ENCODE results near the gene PCSK9. TPM values are rescaled to one million over a fixed set of nuclear protein-coding genes. Genes with fewer than 3 reads are reported as not detected.

The PCSK9 gene
- total and polyA plus RNA-seq, 2 of the 13 experiments (the other 11 are each of a cell fraction or from before 2014, with no cell fraction given), result 33.3 to 80.5 TPM

- TF ChIP-seq IKZF5 (CRISPR knock-in tag; IDR thresholded peaks at IDR 0.05) (peak; percentile 78; the same call in 1 of the 2 replicates), KLF12 (CRISPR knock-in tag; IDR thresholded peaks at IDR 0.05; ENCODE audit: borderline replicate concordance) (peak; percentile 67; the same call in 1 of the 2 replicates), LCORL (IDR thresholded peaks at IDR 0.05) (no peak), LCORL (CRISPR knock-in tag; IDR thresholded peaks at IDR 0.05) (peak; percentile 92), SP1 (IDR thresholded peaks at IDR 0.05) (no peak), SP1 (CRISPR knock-in tag; IDR thresholded peaks at IDR 0.05) (no peak), ZNF766 (CRISPR knock-in tag; IDR thresholded peaks at IDR 0.05; ENCODE audit: borderline replicate concordance) (peak; percentile 85; the same call in 1 of the 2 replicates), SP140L (CRISPR knock-in tag; IDR thresholded peaks at IDR 0.05; ENCODE audit: borderline replicate concordance) (peak; percentile 73; the same call in 1 of the 2 replicates), NCOR1 (IDR thresholded peaks at IDR 0.05; ENCODE audit: borderline replicate concordance, low read length) (no peak), NFYC (CRISPR knock-in tag; IDR thresholded peaks at IDR 0.05) (peak; percentile 23; the same call in 1 of the 2 replicates), KDM6A (CRISPR knock-in tag; IDR thresholded peaks at IDR 0.05; ENCODE audit: low read depth) (0 out of 2 replicates have a peak, but pooled peaks have one; percentile 10), ZNF350 (CRISPR knock-in tag; IDR thresholded peaks at IDR 0.05; ENCODE audit: borderline replicate concordance, low read depth) (peak; percentile 74; the same call in 1 of the 2 replicates), TBX2 (CRISPR knock-in tag; IDR thresholded peaks at IDR 0.05; ENCODE audit: borderline replicate concordance) (peak; percentile 100), MIER2 (CRISPR knock-in tag; IDR thresholded peaks at IDR 0.05) (0 out of 2 replicates have a peak, but pooled peaks have one; percentile 16), KAT7 (CRISPR knock-in tag; IDR thresholded peaks at IDR 0.05; ENCODE audit: borderline replicate concordance) (peak; percentile 88), ZNF34 (CRISPR knock-in tag; IDR thresholded peaks at IDR 0.05; ENCODE audit: borderline replicate concordance) (no peak), PTBP1 (IDR thresholded peaks at IDR 0.05; ENCODE audit: low read depth, low read length, poor library complexity, severe bottlenecking) (no peak), THYN1 (CRISPR knock-in tag; IDR thresholded peaks at IDR 0.05; ENCODE audit: borderline replicate concordance, low read depth) (0 out of 2 replicates have a peak, but pooled peaks have one; percentile 73), ZNF318 (CRISPR knock-in tag; IDR thresholded peaks at IDR 0.05) (no peak)
- TF ChIP-seq, protein P1, sequence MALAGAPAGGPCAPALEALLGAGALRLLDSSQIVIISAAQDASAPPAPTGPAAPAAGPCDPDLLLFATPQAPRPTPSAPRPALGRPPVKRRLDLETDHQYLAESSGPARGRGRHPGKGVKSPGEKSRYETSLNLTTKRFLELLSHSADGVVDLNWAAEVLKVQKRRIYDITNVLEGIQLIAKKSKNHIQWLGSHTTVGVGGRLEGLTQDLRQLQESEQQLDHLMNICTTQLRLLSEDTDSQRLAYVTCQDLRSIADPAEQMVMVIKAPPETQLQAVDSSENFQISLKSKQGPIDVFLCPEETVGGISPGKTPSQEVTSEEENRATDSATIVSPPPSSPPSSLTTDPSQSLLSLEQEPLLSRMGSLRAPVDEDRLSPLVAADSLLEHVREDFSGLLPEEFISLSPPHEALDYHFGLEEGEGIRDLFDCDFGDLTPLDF (CRISPR knock-in tag; IDR thresholded peaks at IDR 0.05), result 0 out of 2 replicates have a peak, but pooled peaks have one; percentile 32
These were observed at the start of gene PCSK9 (continued) for GRCh38 chr1:55039342-55040082.
